GM21737 (cell line): Measurements from ENCODE around the gene GABRB1.

Source experiments
- ATAC-seq: cut with Tn5 transposase; IDR thresholded peaks from one replicate; pipeline ENCODE4 v1.9.1; 2021; ENCODE audit warnings: mild to moderate bottlenecking, moderate library complexity; ENCODE audit not compliant: unreplicated experiment

The GABRB1 gene

GRCh38 chr4:47463235-47463956 is 432.0 kb downstream of the GABRB1 start, which contains the start of gene COMMD8:
TSS of gene COMMD8 (minus strand) at chr4:47463702. CDS start at chr4:47463651, 51 bp downstream.
- peak; percentile 93 for ATAC-seq

GRCh38 chr4:47465004-47465403 is 433.6 kb downstream of the GABRB1 start:
- ATAC-seq: no peak

GRCh38 chr4:47466056-47466785 is 434.9 kb downstream of the GABRB1 start:
- ATAC-seq: no peak

- no peak for ATAC-seq
Measured at GRCh38 chr4:47468706-47469365, 437.5 kb downstream of the GABRB1 start.

GRCh38 chr4:47469951-47470350 is 438.6 kb downstream of the GABRB1 start:
- no peak for ATAC-seq

GRCh38 chr4:47471064-47471463 is 439.7 kb downstream of the GABRB1 start:
- ATAC-seq: no peak

GRCh38 chr4:47471591-47471990 is 440.2 kb downstream of the GABRB1 start:
- ATAC-seq: no peak

GRCh38 chr4:47473141-47473750 is 441.9 kb downstream of the GABRB1 start:
- ATAC-seq: no peak

GRCh38 chr4:47474799-47475198 is 443.4 kb downstream of the GABRB1 start:
- ATAC-seq: no peak

GRCh38 chr4:47475411-47475810 is 444.0 kb downstream of the GABRB1 start:
- no peak for ATAC-seq
